Neural cell (in vitro differentiated cells): ENCODE measurements around the gene NRCAM. TPM values are rescaled to one million over a fixed set of nuclear protein-coding genes. Genes with fewer than 3 reads are reported as not detected.
"Not testable (repeated sequence)": the region's sequence is repeated elsewhere in the genome, so short reads cannot be mapped to it uniquely, and the experiment has no call there.

Experiments used
- H2AFZ ChIP-seq: fragments of 200-600, 300-800 bp; sonication (generic), shearing (Covaris generic); 2 replicates; pipeline ENCODE4 v1.6.0; 2014; ENCODE audit warnings: low read depth, mild to moderate bottlenecking, antibody characterized with exemption, low read length, moderate library complexity
- H3F3A ChIP-seq: fragments of 200-600 bp; shearing (Covaris generic); 2 replicates; pipeline ENCODE4 v1.6.1; 2016; ENCODE audit warnings: mild to moderate bottlenecking, moderate library complexity, mixed read lengths, antibody characterized with exemption, low read length; ENCODE audit not compliant: insufficient read depth, poor library complexity, severe bottlenecking
- H3K27ac ChIP-seq: fragments of 200-600, 300-800 bp; sonication (generic), shearing (Covaris generic); 2 replicates; pipeline ENCODE4 v1.5.1; 2014; ENCODE audit warnings: mild to moderate bottlenecking, low read length, moderate library complexity
- H3K27me3 ChIP-seq: fragments of 300-800, 200-600 bp; sonication (generic), shearing (Covaris generic); 2 replicates; pipeline ENCODE4 v1.6.0; 2014; ENCODE audit warnings: mild to moderate bottlenecking, low read depth, low read length, moderate library complexity; ENCODE audit not compliant: insufficient read depth
- H3K36me3 ChIP-seq: fragments of 300-800, 200-600 bp; sonication (generic), shearing (Covaris generic); 2 replicates; pipeline ENCODE4 v1.5.1; 2014; ENCODE audit warnings: mild to moderate bottlenecking, antibody characterized with exemption, low read length, moderate library complexity; ENCODE audit not compliant: insufficient read depth
- H3K4me2 ChIP-seq: fragments of 300-800, 200-600 bp; sonication (generic), shearing (Covaris generic); 2 replicates; pipeline ENCODE4 v1.6.0; 2014; ENCODE audit warnings: mild to moderate bottlenecking, low read length
- H3K4me3 ChIP-seq: fragments of 300-800, 200-600 bp; sonication (generic), shearing (Covaris generic); 2 replicates; pipeline ENCODE4 v1.5.1; 2014; ENCODE audit warnings: mild to moderate bottlenecking, low read length, moderate library complexity
- H3K79me2 ChIP-seq: fragments of 200-600 bp; shearing (Covaris generic); replicated peaks from 2 replicates; pipeline ENCODE4 v1.6.0; 2014; ENCODE audit warnings: mild to moderate bottlenecking, low read length, moderate library complexity; ENCODE audit not compliant: insufficient read depth
- H3K9ac ChIP-seq: fragments of 300-800, 200-600 bp; sonication (generic), shearing (Covaris generic); 2 replicates; pipeline ENCODE4 v1.6.1; 2016; ENCODE audit warnings: mild to moderate bottlenecking, low read length, mixed read lengths
- H3K9me2 ChIP-seq: fragments of 200-600 bp; shearing (Covaris generic); 2 replicates; pipeline ENCODE4 v1.6.1; 2016; ENCODE audit warnings: mild to moderate bottlenecking, low read length, mixed read lengths; ENCODE audit not compliant: insufficient read depth
- H3K9me3 ChIP-seq: fragments of 200-600, 300-800 bp; sonication (generic), shearing (Covaris generic); 2 replicates; pipeline ENCODE4 v1.6.1; 2016; ENCODE audit warnings: mild to moderate bottlenecking, mixed run types, low read length, moderate library complexity, mixed read lengths
- H4K20me1 ChIP-seq: fragments of 200-600 bp; shearing (Covaris generic); 2 replicates; pipeline ENCODE4 v1.6.1; 2016; ENCODE audit warnings: mild to moderate bottlenecking, mixed run types; ENCODE audit not compliant: insufficient read depth
- EP300 ChIP-seq: fragments of 450-650 bp; conservative IDR thresholded peaks from 2 replicates; pipeline ENCODE4 v1.6.1; 2014; ENCODE audit warnings: antibody characterized with exemption, mild to moderate bottlenecking, moderate library complexity; ENCODE audit not compliant: poor library complexity, severe bottlenecking
- EZH2 ChIP-seq: fragments of 200-600, 300-800 bp; shearing (Covaris generic), sonication (generic); IDR thresholded peaks from 2 replicates; pipeline ENCODE4 v1.6.1; 2014; ENCODE audit warnings: antibody characterized with exemption, low read length, borderline replicate concordance, mild to moderate bottlenecking; ENCODE audit not compliant: insufficient read depth, poor library complexity, severe bottlenecking
- MXI1 ChIP-seq: fragments of 450-650 bp; conservative IDR thresholded peaks from 2 replicates; pipeline ENCODE4 v1.6.1; 2014; ENCODE audit warnings: antibody characterized with exemption, mild to moderate bottlenecking; ENCODE audit not compliant: poor library complexity, severe bottlenecking
- POLR2AphosphoS5 ChIP-seq: IDR thresholded peaks from 2 replicates; pipeline ENCODE4 v1.6.1; 2012
- RAD21 ChIP-seq: fragments of 450-650 bp; conservative IDR thresholded peaks from 2 replicates; pipeline ENCODE4 v1.6.1; 2014; ENCODE audit warnings: antibody characterized with exemption, mild to moderate bottlenecking, moderate library complexity
- REST ChIP-seq: IDR thresholded peaks from 2 replicates; pipeline ENCODE4 v1.6.1; 2012; ENCODE audit warnings: borderline replicate concordance
- SMC3 ChIP-seq: fragments of 450-650 bp; conservative IDR thresholded peaks from 2 replicates; pipeline ENCODE4 v1.6.1; 2014; ENCODE audit warnings: antibody characterized with exemption, mild to moderate bottlenecking, moderate library complexity; ENCODE audit not compliant: poor library complexity
- TAF1 ChIP-seq: IDR thresholded peaks from 2 replicates; pipeline ENCODE4 v1.6.1; 2012; ENCODE audit warnings: low read depth
- polyA plus RNA-seq: library from polyadenylated mRNA; depleted of rRNA; stranded (reverse); fragments of >200 nt; gene quantifications from 2 replicates; pipeline ENCODE4 v1.2.3, GENCODE V29; 2014
- TF ChIP-seq, protein P1 (sequence below): fragments of 450-650 bp; IDR thresholded peaks from 2 replicates; pipeline ENCODE4 v1.5.1; 2014; ENCODE audit warnings: antibody characterized with exemption, mild to moderate bottlenecking, moderate library complexity; ENCODE audit not compliant: poor library complexity, severe bottlenecking

Gene NRCAM
- polyA plus RNA-seq, 1 donor from 2014 or later = 90.9 TPM

GRCh38 chr7:108278776-108279175, 177.5 kb downstream of the NRCAM start:
- no peaks in the 10 kb centered on the region for H3K27me3 ChIP-seq
- H2AFZ ChIP-seq = no peak overlapping the region
- H3K9me3 ChIP-seq = no peaks in the 10 kb centered on the region
- no peaks in the 10 kb centered on the region for H3K36me3 ChIP-seq
- H3K9ac ChIP-seq = no peak overlapping the region
- no peaks in the 10 kb centered on the region for H4K20me1 ChIP-seq
- H3K27ac ChIP-seq = no peak overlapping the region
- H3F3A ChIP-seq = no peaks in the 10 kb centered on the region
- TF ChIP-seq, protein P1, sequence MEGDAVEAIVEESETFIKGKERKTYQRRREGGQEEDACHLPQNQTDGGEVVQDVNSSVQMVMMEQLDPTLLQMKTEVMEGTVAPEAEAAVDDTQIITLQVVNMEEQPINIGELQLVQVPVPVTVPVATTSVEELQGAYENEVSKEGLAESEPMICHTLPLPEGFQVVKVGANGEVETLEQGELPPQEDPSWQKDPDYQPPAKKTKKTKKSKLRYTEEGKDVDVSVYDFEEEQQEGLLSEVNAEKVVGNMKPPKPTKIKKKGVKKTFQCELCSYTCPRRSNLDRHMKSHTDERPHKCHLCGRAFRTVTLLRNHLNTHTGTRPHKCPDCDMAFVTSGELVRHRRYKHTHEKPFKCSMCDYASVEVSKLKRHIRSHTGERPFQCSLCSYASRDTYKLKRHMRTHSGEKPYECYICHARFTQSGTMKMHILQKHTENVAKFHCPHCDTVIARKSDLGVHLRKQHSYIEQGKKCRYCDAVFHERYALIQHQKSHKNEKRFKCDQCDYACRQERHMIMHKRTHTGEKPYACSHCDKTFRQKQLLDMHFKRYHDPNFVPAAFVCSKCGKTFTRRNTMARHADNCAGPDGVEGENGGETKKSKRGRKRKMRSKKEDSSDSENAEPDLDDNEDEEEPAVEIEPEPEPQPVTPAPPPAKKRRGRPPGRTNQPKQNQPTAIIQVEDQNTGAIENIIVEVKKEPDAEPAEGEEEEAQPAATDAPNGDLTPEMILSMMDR = no peak
- TF ChIP-seq EP300 = no peak
- TF ChIP-seq TAF1 = no peak
- no peak for TF ChIP-seq POLR2AphosphoS5
- TF ChIP-seq RAD21 = no peak
- no peak for TF ChIP-seq REST
- TF ChIP-seq SMC3 = no peak
- TF ChIP-seq MXI1 = no peak
- TF ChIP-seq EZH2 = no peak
- no peaks in the 10 kb centered on the region for H3K9me2 ChIP-seq
- no peak overlapping the region for H3K4me3 ChIP-seq
- H3K4me2 ChIP-seq = no peak overlapping the region
- no peaks in the 10 kb centered on the region for H3K79me2 ChIP-seq

GRCh38 chr7:108278281-108278680, 178.0 kb downstream of the NRCAM start:
- Histone ChIP-seq H3K27ac (no peak overlapping the region), H3K9ac (no peak overlapping the region), H4K20me1 (no peaks in the 10 kb centered on the region), H3K4me2 (no peak overlapping the region), H3K9me3 (no peaks in the 10 kb centered on the region), H3K27me3 (no peaks in the 10 kb centered on the region), H3K36me3 (no peaks in the 10 kb centered on the region), H3K9me2 (no peaks in the 10 kb centered on the region), H3K4me3 (no peak overlapping the region), H2AFZ (no peak overlapping the region), H3K79me2 (no peaks in the 10 kb centered on the region), H3F3A (no peaks in the 10 kb centered on the region)
- no peak for TF ChIP-seq POLR2AphosphoS5
- no peak for TF ChIP-seq RAD21
- no peak for TF ChIP-seq TAF1
- TF ChIP-seq SMC3 = no peak
- no peak for TF ChIP-seq EZH2
- no peak for TF ChIP-seq MXI1
- TF ChIP-seq EP300 = no peak
- TF ChIP-seq, protein P1 = no peak
- no peak for TF ChIP-seq REST

DNA sequence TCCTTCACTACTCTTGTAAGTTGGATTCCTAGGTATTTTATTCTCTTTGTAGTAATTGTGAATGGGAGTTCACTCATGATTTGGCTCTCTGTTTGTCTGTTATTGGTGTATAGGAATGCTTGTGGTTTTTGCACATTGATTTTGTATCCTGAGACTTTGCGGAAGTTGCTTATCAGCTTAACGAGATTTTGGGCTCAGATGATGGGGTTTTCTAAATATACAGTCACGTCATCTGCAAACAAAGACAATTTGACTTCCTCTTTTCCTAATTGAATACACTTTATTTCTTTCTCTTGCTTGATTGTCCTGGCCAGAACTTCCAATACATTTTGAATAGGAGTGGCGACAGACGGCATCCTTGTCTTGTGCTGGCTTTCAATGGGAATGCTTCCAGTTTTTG, 181.8 kb downstream of the NRCAM start:
- H3K36me3 ChIP-seq, H3K79me2 ChIP-seq, H3K4me2 ChIP-seq, H2AFZ ChIP-seq, H3K4me3 ChIP-seq, H3K27me3 ChIP-seq, H3K27ac ChIP-seq, H3K9me2 ChIP-seq, H4K20me1 ChIP-seq, H3K9ac ChIP-seq, H3F3A ChIP-seq, H3K9me3 ChIP-seq: not testable (repeated sequence)
